SK-N-SH treated with all-trans-retinoic acid at 6 μM for 48 hours (cell line): ENCODE data around the gene CNTN6.

Source experiments
- ATAC-seq: fragments of 200-7000 bp; cut with Tn5 transposase; 3 replicates; pipeline ENCODE4 v1.9.1; 2020; ENCODE audit warnings: mild to moderate bottlenecking, moderate library complexity
- ARNTL ChIP-seq: fragments of 450-650 bp; formaldehyde crosslinking; IDR thresholded peaks from 2 replicates; pipeline ENCODE4 v1.5.0; 2020; ENCODE audit warnings: low read depth, mild to moderate bottlenecking, moderate library complexity, borderline replicate concordance
- BACH2 ChIP-seq: fragments of 250-450 bp; sonication (Bioruptor Pico); IDR thresholded peaks from 2 replicates; pipeline ENCODE4 v1.9.0; 2021; ENCODE audit warnings: mild to moderate bottlenecking, borderline replicate concordance
- CSDC2 ChIP-seq: fragments of 250-450 bp; sonication (Bioruptor Pico); IDR thresholded peaks from 2 replicates; pipeline ENCODE4 v1.5.0; 2020; ENCODE audit warnings: mild to moderate bottlenecking, moderate library complexity
- CSRNP3 ChIP-seq: fragments of 250-450 bp; sonication (Bioruptor Pico); IDR thresholded peaks from 2 replicates; pipeline ENCODE4 v1.5.1; 2021; ENCODE audit warnings: mild to moderate bottlenecking, moderate library complexity
- ESRRG ChIP-seq: fragments of 250-450 bp; sonication (Bioruptor Pico); IDR thresholded peaks from 2 replicates; pipeline ENCODE4 v1.6.1; 2021; ENCODE audit warnings: mild to moderate bottlenecking
- GLIS3 ChIP-seq: fragments of 250-450 bp; sonication (Bioruptor Pico); IDR thresholded peaks from 2 replicates; pipeline ENCODE4 v1.5.0; 2020; ENCODE audit warnings: mild to moderate bottlenecking, moderate library complexity
- ISL1 ChIP-seq: fragments of 250-450 bp; sonication (Bioruptor Pico); IDR thresholded peaks from 2 replicates; pipeline ENCODE4 v2.1.2; 2022; ENCODE audit warnings: mild to moderate bottlenecking, moderate library complexity
- OSR1 ChIP-seq: fragments of 250-450 bp; sonication (Bioruptor Pico); IDR thresholded peaks from 2 replicates; pipeline ENCODE4 v1.8.0; 2022; ENCODE audit warnings: moderate library complexity, mild to moderate bottlenecking, inconsistent platforms
- POU6F1 ChIP-seq: fragments of 250-450 bp; sonication (Bioruptor Pico); IDR thresholded peaks from 2 replicates; pipeline ENCODE4 v1.8.0; 2021; ENCODE audit warnings: low read depth, mild to moderate bottlenecking, moderate library complexity, borderline replicate concordance
- PPARA ChIP-seq: fragments of 250-450 bp; sonication (Bioruptor Pico); IDR thresholded peaks from 2 replicates; pipeline ENCODE4 v1.5.0; 2020; ENCODE audit warnings: mild to moderate bottlenecking, borderline replicate concordance
- RARB ChIP-seq: fragments of 250-450 bp; sonication (Bioruptor Pico); IDR thresholded peaks from 2 replicates; pipeline ENCODE4 v1.8.0; 2021; ENCODE audit warnings: mild to moderate bottlenecking, moderate library complexity
- SNAI2 ChIP-seq: fragments of 250-450 bp; sonication (Bioruptor Pico); IDR thresholded peaks from 2 replicates; pipeline ENCODE4 v1.5.0; 2020; ENCODE audit warnings: mild to moderate bottlenecking, moderate library complexity
- TCF4 ChIP-seq: fragments of 250-450 bp; sonication (Bioruptor Pico); IDR thresholded peaks from 2 replicates; pipeline ENCODE4 v1.8.0; 2021; ENCODE audit warnings: mild to moderate bottlenecking, moderate library complexity, borderline replicate concordance
- TOX ChIP-seq: fragments of 250-450 bp; sonication (Bioruptor Pico); IDR thresholded peaks from 2 replicates; pipeline ENCODE4 v1.8.0; 2021; ENCODE audit warnings: mild to moderate bottlenecking, moderate library complexity, borderline replicate concordance
- ZC3H10 ChIP-seq: fragments of 250-450 bp; sonication (Bioruptor Pico); IDR thresholded peaks from 2 replicates; pipeline ENCODE4 v1.5.1; 2021; ENCODE audit warnings: mild to moderate bottlenecking, moderate library complexity
- ZFP3 ChIP-seq: fragments of 250-450 bp; sonication (Bioruptor Pico); IDR thresholded peaks from 2 replicates; pipeline ENCODE4 v1.5.0; 2020; ENCODE audit warnings: mild to moderate bottlenecking, moderate library complexity
- ZFP30 ChIP-seq: fragments of 450-650 bp; formaldehyde crosslinking; IDR thresholded peaks from 2 replicates; pipeline ENCODE4 v1.5.0; 2022; ENCODE audit warnings: mild to moderate bottlenecking, moderate library complexity
- ZNF565 ChIP-seq: fragments of 450-650 bp; formaldehyde crosslinking; conservative IDR thresholded peaks from 2 replicates; pipeline ENCODE4 v1.5.0; 2020; ENCODE audit warnings: low read depth, mild to moderate bottlenecking, moderate library complexity
- ZNF70 ChIP-seq: fragments of 450-650 bp; formaldehyde crosslinking; IDR thresholded peaks from 2 replicates; pipeline ENCODE4 v1.5.0; 2020; ENCODE audit warnings: mild to moderate bottlenecking, moderate library complexity
- TF ChIP-seq, protein P1 (sequence below): fragments of 250-450 bp; sonication (Bioruptor Pico); IDR thresholded peaks from 2 replicates; pipeline ENCODE4 v1.5.0; 2020; ENCODE audit warnings: mild to moderate bottlenecking, moderate library complexity
- TF ChIP-seq, protein P2 (sequence below): fragments of 250-450 bp; sonication (Bioruptor Pico); IDR thresholded peaks from 2 replicates; pipeline ENCODE4 v1.5.1; 2020; ENCODE audit warnings: low read depth, mild to moderate bottlenecking, moderate library complexity

The CNTN6 gene

DNA sequence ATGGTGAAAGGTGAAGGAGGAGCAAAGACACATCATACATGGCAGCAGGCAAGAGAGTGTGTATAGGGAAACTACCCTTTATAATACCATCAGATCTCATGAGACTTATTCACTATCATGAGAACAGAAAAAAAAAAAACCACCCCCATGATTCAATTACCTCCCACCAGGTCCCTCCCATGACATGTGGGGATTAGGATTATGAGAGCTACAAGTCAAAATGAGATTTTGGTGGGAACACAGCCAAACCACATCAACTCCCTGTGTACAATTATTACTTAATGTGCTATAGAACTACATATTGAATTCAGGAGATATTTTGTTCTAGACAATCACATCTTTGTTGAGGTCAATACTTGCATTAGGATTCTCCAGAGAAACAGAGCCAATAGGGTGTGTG is 313.4 kb downstream of the CNTN6 start:
- TF ChIP-seq ZNF565 (no peak), ARNTL (CRISPR knock-in tag) (no peak), ZC3H10 (CRISPR knock-in tag) (no peak), ISL1 (CRISPR knock-in tag) (no peak), TCF4 (CRISPR knock-in tag) (no peak), ESRRG (CRISPR knock-in tag) (no peak), CSDC2 (no peak), TOX (CRISPR knock-in tag) (no peak), ZFP3 (CRISPR knock-in tag) (no peak), CSRNP3 (CRISPR knock-in tag) (no peak), ZFP30 (CRISPR knock-in tag) (no peak), BACH2 (CRISPR knock-in tag) (no peak), POU6F1 (no peak), GLIS3 (CRISPR knock-in tag) (no peak)
- no peak for ATAC-seq

GRCh38 chr3:1421577-1421976 is 328.8 kb downstream of the CNTN6 start:
- no peak for TF ChIP-seq ZNF70 (CRISPR knock-in tag)
- no peak for TF ChIP-seq ESRRG (CRISPR knock-in tag)
- TF ChIP-seq GLIS3 (CRISPR knock-in tag): no peak
- no peak for TF ChIP-seq CSRNP3 (CRISPR knock-in tag)
- TF ChIP-seq TOX (CRISPR knock-in tag): no peak
- TF ChIP-seq OSR1 (CRISPR knock-in tag): no peak
- no peak for TF ChIP-seq ZFP30 (CRISPR knock-in tag)
- no peak for TF ChIP-seq ZC3H10 (CRISPR knock-in tag)
- no peak for TF ChIP-seq POU6F1
- no peak for TF ChIP-seq SNAI2 (CRISPR knock-in tag)
- TF ChIP-seq, all 23 proteins: peak for 0
- no peak for ATAC-seq

GRCh38 chr3:1423566-1424089 is 330.8 kb downstream of the CNTN6 start:
- ATAC-seq: no peak
- TF ChIP-seq ZFP30 (CRISPR knock-in tag) (no peak), ZFP3 (CRISPR knock-in tag) (no peak), OSR1 (CRISPR knock-in tag) (no peak), CSDC2 (no peak), ZNF565 (no peak), SNAI2 (CRISPR knock-in tag) (no peak), GLIS3 (CRISPR knock-in tag) (no peak), CSRNP3 (CRISPR knock-in tag) (no peak), ZNF70 (CRISPR knock-in tag) (no peak), BACH2 (CRISPR knock-in tag) (no peak), POU6F1 (no peak), TOX (CRISPR knock-in tag) (no peak), RARB (CRISPR knock-in tag) (no peak), ISL1 (CRISPR knock-in tag) (no peak), PPARA (CRISPR knock-in tag) (no peak)
- TF ChIP-seq, protein P1, sequence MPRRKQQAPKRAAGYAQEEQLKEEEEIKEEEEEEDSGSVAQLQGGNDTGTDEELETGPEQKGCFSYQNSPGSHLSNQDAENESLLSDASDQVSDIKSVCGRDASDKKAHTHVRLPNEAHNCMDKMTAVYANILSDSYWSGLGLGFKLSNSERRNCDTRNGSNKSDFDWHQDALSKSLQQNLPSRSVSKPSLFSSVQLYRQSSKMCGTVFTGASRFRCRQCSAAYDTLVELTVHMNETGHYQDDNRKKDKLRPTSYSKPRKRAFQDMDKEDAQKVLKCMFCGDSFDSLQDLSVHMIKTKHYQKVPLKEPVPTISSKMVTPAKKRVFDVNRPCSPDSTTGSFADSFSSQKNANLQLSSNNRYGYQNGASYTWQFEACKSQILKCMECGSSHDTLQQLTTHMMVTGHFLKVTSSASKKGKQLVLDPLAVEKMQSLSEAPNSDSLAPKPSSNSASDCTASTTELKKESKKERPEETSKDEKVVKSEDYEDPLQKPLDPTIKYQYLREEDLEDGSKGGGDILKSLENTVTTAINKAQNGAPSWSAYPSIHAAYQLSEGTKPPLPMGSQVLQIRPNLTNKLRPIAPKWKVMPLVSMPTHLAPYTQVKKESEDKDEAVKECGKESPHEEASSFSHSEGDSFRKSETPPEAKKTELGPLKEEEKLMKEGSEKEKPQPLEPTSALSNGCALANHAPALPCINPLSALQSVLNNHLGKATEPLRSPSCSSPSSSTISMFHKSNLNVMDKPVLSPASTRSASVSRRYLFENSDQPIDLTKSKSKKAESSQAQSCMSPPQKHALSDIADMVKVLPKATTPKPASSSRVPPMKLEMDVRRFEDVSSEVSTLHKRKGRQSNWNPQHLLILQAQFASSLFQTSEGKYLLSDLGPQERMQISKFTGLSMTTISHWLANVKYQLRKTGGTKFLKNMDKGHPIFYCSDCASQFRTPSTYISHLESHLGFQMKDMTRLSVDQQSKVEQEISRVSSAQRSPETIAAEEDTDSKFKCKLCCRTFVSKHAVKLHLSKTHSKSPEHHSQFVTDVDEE (CRISPR knock-in tag): no peak
- TF ChIP-seq, protein P2, sequence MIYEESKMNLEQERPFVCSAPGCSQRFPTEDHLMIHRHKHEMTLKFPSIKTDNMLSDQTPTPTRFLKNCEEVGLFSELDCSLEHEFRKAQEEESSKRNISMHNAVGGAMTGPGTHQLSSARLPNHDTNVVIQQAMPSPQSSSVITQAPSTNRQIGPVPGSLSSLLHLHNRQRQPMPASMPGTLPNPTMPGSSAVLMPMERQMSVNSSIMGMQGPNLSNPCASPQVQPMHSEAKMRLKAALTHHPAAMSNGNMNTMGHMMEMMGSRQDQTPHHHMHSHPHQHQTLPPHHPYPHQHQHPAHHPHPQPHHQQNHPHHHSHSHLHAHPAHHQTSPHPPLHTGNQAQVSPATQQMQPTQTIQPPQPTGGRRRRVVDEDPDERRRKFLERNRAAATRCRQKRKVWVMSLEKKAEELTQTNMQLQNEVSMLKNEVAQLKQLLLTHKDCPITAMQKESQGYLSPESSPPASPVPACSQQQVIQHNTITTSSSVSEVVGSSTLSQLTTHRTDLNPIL (CRISPR knock-in tag): no peak
